Upper lobe of left lung (tissue), 6 donors: Measurements from ENCODE around the gene APOL2. TPM values are rescaled to one million over a fixed set of nuclear protein-coding genes. Genes with fewer than 3 reads are reported as not detected.

Experiments used
- ATAC-seq, 2 donors: fragments of 200-7000 bp; cut with Tn5 transposase; one replicate each; pipeline ENCODE4 v1.9.1; 2022; ENCODE audit warnings: mild to moderate bottlenecking in 2 of 2, moderate library complexity in 2 of 2; ENCODE audit not compliant: low FRiP score in 2 of 2
- DNase-seq, 2 donors: peaks; one replicate each; pipeline ENCODE4 v3.0.0-alpha.2; 2019 to 2020
- H3K27ac ChIP-seq, 4 donors: fragments of 200-600 bp; sonication (generic); one replicate each; pipeline ENCODE4 v1.5.1; 2016 to 2019
- H3K27me3 ChIP-seq, 4 donors: fragments of 200-600 bp; sonication (generic); one replicate each; pipeline ENCODE4 v1.5.1; 2017 to 2019
- H3K36me3 ChIP-seq, 4 donors: fragments of 200-600 bp; sonication (generic); one replicate each; pipeline ENCODE4 v1.5.1; 2016 to 2019
- H3K4me1 ChIP-seq, 4 donors: fragments of 200-600 bp; sonication (generic); one replicate each; pipeline ENCODE4 v1.5.1; 2018 to 2019
- H3K4me3 ChIP-seq, 4 donors: fragments of 200-600 bp; sonication (generic); one replicate each; pipeline ENCODE4 v1.5.1; 2017 to 2019; ENCODE audit warnings: mild to moderate bottlenecking in 2 of 4, moderate library complexity in 1 of 4
- H3K9me3 ChIP-seq, 4 donors: fragments of 200-600 bp; sonication (generic); one replicate each; pipeline ENCODE4 v1.5.1; 2018 to 2019
- EP300 ChIP-seq, 4 donors: sonication (generic); formaldehyde crosslinking; IDR thresholded peaks; one replicate each; pipeline ENCODE4 v1.5.1; 2017; ENCODE audit warnings: antibody characterized with exemption in 4 of 4, control low read depth in 2 of 4
- POLR2A ChIP-seq, 4 donors: fragments of 450-650 bp; IDR thresholded peaks; one replicate each; pipeline ENCODE4 v1.5.1; 2016 to 2017; ENCODE audit warnings: antibody characterized with exemption in 4 of 4, mild to moderate bottlenecking in 2 of 4
- POLR2AphosphoS5 ChIP-seq, 2 donors: sonication (generic); formaldehyde crosslinking; IDR thresholded peaks; one replicate each; pipeline ENCODE4 v1.5.1; 2017; ENCODE audit warnings: antibody characterized with exemption in 2 of 2
- WGBS, 2 donors: methylation state at CpG; one replicate each; pipeline ENCODE4 v1.1.5; 2017 to 2018; 5-methylcytosine and 5-hydroxymethylcytosine counted together
- total RNA-seq, 6 donors: library from RNA; depleted of rRNA in 4 of 6; stranded (reverse); fragments of >200 nt in 4 of 6; gene quantifications; one replicate each; pipeline versions ENCODE4 v1.1.0 to v1.2.1, GENCODE V29; 2016 to 2021
- TF ChIP-seq, protein P1 (sequence below), 6 experiments: fragments of 450-650 bp in 4 of 6; fragments of 200-600 bp in 2 of 6; sonication (generic) in 2 of 6; IDR thresholded peaks; one replicate each; pipeline ENCODE4 v1.5.1; 2016 to 2019; ENCODE audit warnings: antibody characterized with exemption in 6 of 6
- donor health status: DM: no; HTN: no; CAD: no; lungs with moderate emphysema.
- donor health status: DM: no; HTN: yes; CAD: no; lungs with severe emphysema.

Gene APOL2
- total RNA-seq, 6 donors from 2014 or later, result 32.8 to 76.5 (median 52.6) TPM

DNA sequence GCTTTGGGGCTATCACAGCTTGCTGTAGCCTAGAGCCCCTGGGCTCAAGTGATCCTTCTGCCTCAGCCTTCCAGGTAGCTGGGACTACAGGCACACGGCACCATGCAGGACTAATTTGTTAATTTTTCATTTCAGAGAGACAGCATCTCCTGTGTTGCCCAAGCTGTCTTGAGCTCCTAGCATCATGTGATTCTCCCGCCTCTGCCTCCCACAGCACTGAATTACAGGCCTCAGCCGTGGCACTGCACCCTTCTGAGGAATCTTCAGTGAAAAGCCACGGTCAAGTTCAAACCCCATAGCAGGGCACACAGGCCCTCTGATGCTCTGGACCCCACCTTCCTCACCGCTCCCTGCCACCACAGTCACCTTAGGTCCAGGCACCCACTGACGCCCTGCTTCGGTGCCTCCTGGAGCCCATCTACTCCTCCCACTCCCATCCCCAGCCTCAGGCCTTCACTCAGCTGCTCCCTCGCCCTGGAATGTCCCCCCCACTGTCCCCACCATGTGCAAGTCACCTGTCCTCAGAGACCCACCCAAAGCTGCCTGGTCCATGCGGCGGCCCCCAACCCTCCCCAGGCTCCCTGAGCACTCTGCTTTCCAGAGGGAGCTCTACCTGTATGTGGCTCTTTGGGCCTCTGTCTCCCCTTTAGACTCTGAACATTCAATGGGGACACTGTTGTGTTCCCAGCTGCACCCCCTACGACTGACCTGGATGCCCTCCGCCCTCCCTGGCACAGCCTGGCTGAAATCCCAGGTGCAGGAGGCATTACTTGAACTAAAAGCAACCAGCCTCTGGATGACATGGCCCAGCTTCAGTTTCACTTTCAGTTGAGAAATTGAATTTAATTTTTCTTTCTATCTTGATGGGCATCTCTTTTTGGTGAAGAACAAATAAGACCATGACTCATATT lies 1.6 kb downstream of the APOL2 start:
- 56 to 61% methylated on average over 12 of the region's 12 CpGs for WGBS, 2 donors
- H3K4me1 ChIP-seq, result peaks cover 45 to 69% (median 53%) of the 10 kb centered on the region in 4 donors
- H3K9me3 ChIP-seq, result no peaks in the 10 kb centered on the region
- H3K27ac ChIP-seq, result peak overlapping the region; percentile 87 to 96 (median 94)
- peaks cover 4 to 30% (median 9%) of the 10 kb centered on the region in 4 donors for H3K36me3 ChIP-seq
- no peaks in the 10 kb centered on the region for H3K27me3 ChIP-seq
- TF ChIP-seq POLR2A (IDR thresholded peaks at IDR 0.05), result no peak
- ATAC-seq (no peak), DNase-seq (peak in 1 of 2 donors; percentile 50)
- peak overlapping the region; percentile 23 to 82 (median 67) for H3K4me3 ChIP-seq

GRCh38 chr22:36236388-36237319 lies 2.7 kb downstream of the APOL2 start:
- Histone ChIP-seq H3K27ac (peak overlapping the region; percentile 21 to 96 (median 94)), H3K4me3 (peak overlapping the region in 3 of 4 donors; percentile 61 to 82 (median 73)), H3K27me3 (no peaks in the 10 kb centered on the region), H3K4me1 (peaks cover 45 to 69% (median 53%) of the 10 kb centered on the region in 4 donors), H3K36me3 (peaks cover 4 to 37% (median 17%) of the 10 kb centered on the region in 4 donors), H3K9me3 (no peaks in the 10 kb centered on the region)
- 70 to 86% methylated on average over 11 to 13 of the region's 14 CpGs for WGBS, 2 donors
- ATAC-seq (no peak), DNase-seq (no peak)
- TF ChIP-seq, protein P1, sequence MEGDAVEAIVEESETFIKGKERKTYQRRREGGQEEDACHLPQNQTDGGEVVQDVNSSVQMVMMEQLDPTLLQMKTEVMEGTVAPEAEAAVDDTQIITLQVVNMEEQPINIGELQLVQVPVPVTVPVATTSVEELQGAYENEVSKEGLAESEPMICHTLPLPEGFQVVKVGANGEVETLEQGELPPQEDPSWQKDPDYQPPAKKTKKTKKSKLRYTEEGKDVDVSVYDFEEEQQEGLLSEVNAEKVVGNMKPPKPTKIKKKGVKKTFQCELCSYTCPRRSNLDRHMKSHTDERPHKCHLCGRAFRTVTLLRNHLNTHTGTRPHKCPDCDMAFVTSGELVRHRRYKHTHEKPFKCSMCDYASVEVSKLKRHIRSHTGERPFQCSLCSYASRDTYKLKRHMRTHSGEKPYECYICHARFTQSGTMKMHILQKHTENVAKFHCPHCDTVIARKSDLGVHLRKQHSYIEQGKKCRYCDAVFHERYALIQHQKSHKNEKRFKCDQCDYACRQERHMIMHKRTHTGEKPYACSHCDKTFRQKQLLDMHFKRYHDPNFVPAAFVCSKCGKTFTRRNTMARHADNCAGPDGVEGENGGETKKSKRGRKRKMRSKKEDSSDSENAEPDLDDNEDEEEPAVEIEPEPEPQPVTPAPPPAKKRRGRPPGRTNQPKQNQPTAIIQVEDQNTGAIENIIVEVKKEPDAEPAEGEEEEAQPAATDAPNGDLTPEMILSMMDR (IDR thresholded peaks at IDR 0.05), result no peak
- TF ChIP-seq POLR2AphosphoS5 (IDR thresholded peaks at IDR 0.05) (no peak), POLR2A (IDR thresholded peaks at IDR 0.05) (no peak), EP300 (IDR thresholded peaks at IDR 0.05) (no peak)

- no peaks in the 10 kb centered on the region for H3K27me3 ChIP-seq
- DNase-seq (no peak), ATAC-seq (no peak)
- no peak overlapping the region for H3K4me3 ChIP-seq
- no peaks in the 10 kb centered on the region for H3K9me3 ChIP-seq
- H3K36me3 ChIP-seq, result peaks cover 4 to 48% (median 25%) of the 10 kb centered on the region in 4 donors
- WGBS, 2 donors, result 75 to 81% methylated on average over 2 to 3 of the region's 3 CpGs
- TF ChIP-seq POLR2AphosphoS5 (IDR thresholded peaks at IDR 0.05), result no peak
- no peak for TF ChIP-seq POLR2A (IDR thresholded peaks at IDR 0.05)
- TF ChIP-seq EP300 (IDR thresholded peaks at IDR 0.05), result no peak
- TF ChIP-seq, protein P1 (IDR thresholded peaks at IDR 0.05), result no peak
- peaks cover 45 to 69% (median 53%) of the 10 kb centered on the region in 4 donors for H3K4me1 ChIP-seq
- H3K27ac ChIP-seq, result peak overlapping the region in 1 of 4 donors; percentile 12
These were observed 3.7 kb downstream of the APOL2 start for GRCh38 chr22:36235585-36235984.

- Histone ChIP-seq H3K36me3 (peaks cover 4 to 55% (median 31%) of the 10 kb centered on the region in 4 donors), H3K4me3 (no peak overlapping the region), H3K27me3 (no peaks in the 10 kb centered on the region), H3K27ac (peak overlapping the region in 1 of 4 donors; percentile 30), H3K9me3 (no peaks in the 10 kb centered on the region), H3K4me1 (peaks cover 43 to 67% (median 51%) of the 10 kb centered on the region in 4 donors)
- DNase-seq, result no peak
- no peak for ATAC-seq
- 44 to 51% methylated on average over 2 of the region's 2 CpGs for WGBS, 2 donors
- no peak for TF ChIP-seq EP300 (IDR thresholded peaks at IDR 0.05)
These were observed 4.4 kb downstream of the APOL2 start for GRCh38 chr22:36234919-36235318.

DNA sequence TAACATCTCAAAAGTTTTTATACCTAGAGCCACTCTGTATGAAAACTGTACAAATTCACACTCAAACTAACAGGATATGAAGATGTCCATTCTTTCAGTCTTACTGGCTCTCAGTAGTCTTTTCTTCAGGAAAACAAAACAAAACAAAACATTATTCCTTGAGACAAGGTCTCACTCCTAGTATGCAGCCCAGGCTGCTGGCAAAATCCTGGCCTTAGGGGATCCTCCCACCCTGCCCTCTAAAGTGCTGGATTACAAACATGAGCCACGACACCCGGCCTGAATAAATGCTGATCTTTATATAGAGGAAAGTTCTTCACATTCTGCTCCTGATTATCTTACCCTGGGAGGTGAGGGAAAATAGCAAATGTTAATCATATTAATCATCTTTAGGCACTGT lies 5.1 kb downstream of the APOL2 start:
- TF ChIP-seq, protein P1 (IDR thresholded peaks at IDR 0.05), result no peak
- TF ChIP-seq EP300 (IDR thresholded peaks at IDR 0.05), result no peak
- TF ChIP-seq POLR2AphosphoS5 (IDR thresholded peaks at IDR 0.05), result no peak
- TF ChIP-seq POLR2A (IDR thresholded peaks at IDR 0.05), result no peak
- Histone ChIP-seq H3K27ac (peak overlapping the region in 1 of 4 donors; percentile 30), H3K9me3 (no peaks in the 10 kb centered on the region), H3K36me3 (peaks cover 7 to 61% (median 34%) of the 10 kb centered on the region in 4 donors), H3K4me1 (peaks cover 38 to 62% (median 47%) of the 10 kb centered on the region in 4 donors), H3K27me3 (no peaks in the 10 kb centered on the region), H3K4me3 (no peak overlapping the region)
- DNase-seq (no peak), ATAC-seq (no peak)
- 32 to 33% methylated on average over 2 of the region's 2 CpGs for WGBS, 2 donors
